Endodermal cell (in vitro differentiated cells): ENCODE data around the gene MADD. TPM values are rescaled to one million over a fixed set of nuclear protein-coding genes. Genes with fewer than 3 reads are reported as not detected.

ENCODE experiments used
- DNase-seq: peaks from one replicate; pipeline ENCODE4 v3.0.0-alpha.2; 2017
- H3K27ac ChIP-seq: 2 replicates; pipeline ENCODE4 v1.5.1; 2013; ENCODE audit warnings: mild to moderate bottlenecking, low read depth, low read length, moderate library complexity
- H3K27me3 ChIP-seq: 2 replicates; pipeline ENCODE4 v1.6.1; 2013; ENCODE audit warnings: mild to moderate bottlenecking, low read length, moderate library complexity; ENCODE audit not compliant: insufficient read depth, control insufficient read depth, poor library complexity, severe bottlenecking
- H3K36me3 ChIP-seq: 2 replicates; pipeline ENCODE4 v1.7.0; 2013; ENCODE audit warnings: mild to moderate bottlenecking, low read length, moderate library complexity; ENCODE audit not compliant: control insufficient read depth, insufficient read depth
- H3K4me1 ChIP-seq: one replicate; pipeline ENCODE4 v1.7.0; 2013; ENCODE audit warnings: low read length; ENCODE audit not compliant: control insufficient read depth, insufficient read depth
- H3K4me3 ChIP-seq: 2 replicates; pipeline ENCODE4 v1.5.1; 2013; ENCODE audit warnings: mild to moderate bottlenecking, low read length, moderate library complexity
- H3K9ac ChIP-seq: 2 replicates; pipeline ENCODE4 v1.6.1; 2013; ENCODE audit warnings: mild to moderate bottlenecking, low read length, moderate library complexity; ENCODE audit not compliant: poor library complexity, severe bottlenecking; ENCODE audit errors: extremely low read depth
- H3K9me3 ChIP-seq: 2 replicates; pipeline ENCODE4 v1.6.1; 2013; ENCODE audit warnings: mild to moderate bottlenecking, low read length, moderate library complexity; ENCODE audit not compliant: control insufficient read depth
- H3K27ac Mint-ChIP-seq: 2 replicates; pipeline ENCODE4 v1.8.0; 2020; ENCODE audit warnings: mixed read lengths
- H3K27me3 Mint-ChIP-seq: 2 replicates; pipeline ENCODE4 v1.8.0; 2021; ENCODE audit warnings: mild to moderate bottlenecking, mixed read lengths; ENCODE audit not compliant: insufficient read depth
- H3K36me3 Mint-ChIP-seq: 2 replicates; pipeline ENCODE4 v1.8.0; 2020; ENCODE audit warnings: low read depth, mixed read lengths
- H3K4me1 Mint-ChIP-seq: 2 replicates; pipeline ENCODE4 v1.8.0; 2020; ENCODE audit warnings: mixed read lengths
- H3K4me3 Mint-ChIP-seq: 2 replicates; pipeline ENCODE4 v1.8.0; 2020; ENCODE audit warnings: mild to moderate bottlenecking, moderate library complexity, mixed read lengths
- H3K9me3 Mint-ChIP-seq: 2 replicates; pipeline ENCODE4 v1.8.0; 2020; ENCODE audit warnings: mild to moderate bottlenecking, mixed read lengths
- WGBS, 2 experiments: methylation state at CpG; one replicate each; pipeline versions ENCODE4 v1.1.5 to v1.1.7; 2013; ENCODE audit warnings: missing lambda C conversion rate in 2 of 2, mixed read lengths in 1 of 2; ENCODE audit not compliant: insufficient coverage in 1 of 2, insufficient read length in 1 of 2; 5-methylcytosine and 5-hydroxymethylcytosine counted together
- total RNA-seq, 2 donors: library from RNA; stranded (reverse); fragmentation: NEBNext Ultra II Directional in 1 of 2; extraction: Animal tissue kit (Norgen Biotek cat#: 25700) in 1 of 2; gene quantifications; 2 replicates in 1 of 2; 3 replicates in 1 of 2; pipeline ENCODE4 v1.2.1, GENCODE V29; 2021
- TF ChIP-seq, protein P1 (sequence below): fragments of 200-600 bp; sonication (generic); conservative IDR thresholded peaks from 2 replicates; pipeline ENCODE4 v1.5.0; 2021; ENCODE audit warnings: antibody characterized with exemption, mild to moderate bottlenecking

MADD gene
- total RNA-seq, 2 donors from 2014 or later: 30.2 to 36.0 TPM

DNA sequence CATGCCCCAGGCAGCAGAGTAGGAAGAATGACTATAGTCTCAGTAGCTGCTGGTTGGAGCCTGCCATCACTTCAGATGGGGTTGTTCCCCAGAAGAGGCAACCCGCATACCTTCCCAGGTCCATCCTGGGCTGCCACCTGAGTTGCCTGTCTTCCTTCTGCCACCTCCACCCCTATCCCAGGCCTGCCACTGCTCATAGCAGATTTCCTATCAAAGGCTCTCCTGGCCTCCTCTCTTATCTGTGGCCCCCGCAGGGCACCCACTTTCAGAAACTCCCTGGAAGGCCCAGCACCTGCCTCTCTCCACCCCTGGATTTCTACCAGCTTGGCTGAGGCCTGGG is 12.8 kb upstream of the MADD start:
- H3K9me3 ChIP-seq: no peaks in the 10 kb centered on the region
- Mint-ChIP-seq H3K4me3 (peak overlapping the region; percentile 54), H3K9me3 (no peaks in the 10 kb centered on the region)

DNA sequence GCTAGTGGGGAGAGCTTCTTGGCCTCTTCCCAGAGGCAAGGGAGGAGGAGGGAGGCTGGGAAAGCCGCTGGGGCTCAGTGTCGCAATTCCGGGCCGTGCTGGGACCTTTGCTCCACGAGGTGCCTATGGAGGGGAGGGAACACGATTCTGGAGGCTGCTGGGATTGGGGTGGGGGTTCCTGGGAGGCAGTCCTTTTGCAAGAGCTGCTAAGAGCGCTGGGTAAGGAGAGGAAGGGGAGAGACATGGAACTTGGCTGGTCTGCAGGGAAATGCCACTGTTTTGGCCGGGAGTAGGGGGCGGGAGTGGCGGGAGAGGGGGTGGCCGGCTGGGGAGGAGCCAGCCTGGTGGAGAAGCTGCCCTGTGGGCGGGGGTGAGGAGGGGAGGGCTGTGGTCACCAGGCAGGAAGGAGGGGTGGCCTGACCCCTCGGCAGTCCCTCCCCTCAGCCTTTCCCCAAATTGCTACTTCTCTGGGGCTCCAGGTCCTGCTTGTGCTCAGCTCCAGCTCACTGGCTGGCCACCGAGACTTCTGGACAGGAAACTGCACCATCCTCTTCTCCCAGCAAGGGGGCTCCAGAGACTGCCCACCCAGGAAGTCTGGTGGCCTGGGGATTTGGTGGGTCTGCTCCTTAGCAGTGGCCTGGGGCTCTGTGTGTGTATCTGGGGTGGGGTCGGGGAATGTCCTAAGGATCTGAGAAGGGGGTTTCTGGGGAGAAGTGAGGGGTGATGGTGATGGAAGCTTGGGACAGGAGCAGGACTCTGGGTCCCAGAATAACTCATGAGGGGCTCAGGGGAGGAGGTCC is 12.2 kb upstream of the MADD start, which contains the start of gene NR1H3:
Gene NR1H3 (plus strand): TSS at position 480 of the 800 bp plus-strand sequence. CDS start 1,221 bp downstream, outside the sequence.
- Histone ChIP-seq H3K27me3 (no peaks in the 10 kb centered on the region), H3K9me3 (no peaks in the 10 kb centered on the region), H3K4me1 (no peaks in the 10 kb centered on the region), H3K27ac (peak within 1 kb of the TSS; percentile 76), H3K36me3 (no peaks in the 10 kb centered on the region), H3K4me3 (peak within 1 kb of the TSS; percentile 62), H3K9ac (peak within 1 kb of the TSS; percentile 15)
- H3K4me3 Mint-ChIP-seq: peak within 1 kb of the TSS; percentile 54
- H3K27me3 Mint-ChIP-seq: no peaks in the 10 kb centered on the region
- peaks cover 24% of the 10 kb centered on the region for H3K4me1 Mint-ChIP-seq
- H3K27ac Mint-ChIP-seq: peak within 1 kb of the TSS; percentile 94
- peak; percentile 94 for DNase-seq
- no peaks in the 10 kb centered on the region for H3K36me3 Mint-ChIP-seq
- TF ChIP-seq, protein P1, sequence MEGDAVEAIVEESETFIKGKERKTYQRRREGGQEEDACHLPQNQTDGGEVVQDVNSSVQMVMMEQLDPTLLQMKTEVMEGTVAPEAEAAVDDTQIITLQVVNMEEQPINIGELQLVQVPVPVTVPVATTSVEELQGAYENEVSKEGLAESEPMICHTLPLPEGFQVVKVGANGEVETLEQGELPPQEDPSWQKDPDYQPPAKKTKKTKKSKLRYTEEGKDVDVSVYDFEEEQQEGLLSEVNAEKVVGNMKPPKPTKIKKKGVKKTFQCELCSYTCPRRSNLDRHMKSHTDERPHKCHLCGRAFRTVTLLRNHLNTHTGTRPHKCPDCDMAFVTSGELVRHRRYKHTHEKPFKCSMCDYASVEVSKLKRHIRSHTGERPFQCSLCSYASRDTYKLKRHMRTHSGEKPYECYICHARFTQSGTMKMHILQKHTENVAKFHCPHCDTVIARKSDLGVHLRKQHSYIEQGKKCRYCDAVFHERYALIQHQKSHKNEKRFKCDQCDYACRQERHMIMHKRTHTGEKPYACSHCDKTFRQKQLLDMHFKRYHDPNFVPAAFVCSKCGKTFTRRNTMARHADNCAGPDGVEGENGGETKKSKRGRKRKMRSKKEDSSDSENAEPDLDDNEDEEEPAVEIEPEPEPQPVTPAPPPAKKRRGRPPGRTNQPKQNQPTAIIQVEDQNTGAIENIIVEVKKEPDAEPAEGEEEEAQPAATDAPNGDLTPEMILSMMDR: peak; percentile 76
- WGBS, 2 experiments: 23 to 75% methylated on average over 1 to 15 of the region's 15 CpGs
- H3K9me3 Mint-ChIP-seq: no peaks in the 10 kb centered on the region

More for the DNA sequence above, 12.8 kb upstream of the MADD start:
- no peaks in the 10 kb centered on the region for H3K36me3 ChIP-seq
- Mint-ChIP-seq H3K27ac (peak overlapping the region; percentile 94), H3K36me3 (no peaks in the 10 kb centered on the region), H3K4me1 (peaks cover 24% of the 10 kb centered on the region), H3K27me3 (no peaks in the 10 kb centered on the region)
- H3K27me3 ChIP-seq: no peaks in the 10 kb centered on the region
- TF ChIP-seq, protein P1: no peak
- peak overlapping the region; percentile 62 for H3K4me3 ChIP-seq
- WGBS, 2 experiments: 77 to 78% methylated on average over 1 to 2 of the region's 2 CpGs
- peak overlapping the region; percentile 76 for H3K27ac ChIP-seq
- no peak for DNase-seq
- H3K4me1 ChIP-seq: no peaks in the 10 kb centered on the region
- peak overlapping the region; percentile 15 for H3K9ac ChIP-seq

DNA sequence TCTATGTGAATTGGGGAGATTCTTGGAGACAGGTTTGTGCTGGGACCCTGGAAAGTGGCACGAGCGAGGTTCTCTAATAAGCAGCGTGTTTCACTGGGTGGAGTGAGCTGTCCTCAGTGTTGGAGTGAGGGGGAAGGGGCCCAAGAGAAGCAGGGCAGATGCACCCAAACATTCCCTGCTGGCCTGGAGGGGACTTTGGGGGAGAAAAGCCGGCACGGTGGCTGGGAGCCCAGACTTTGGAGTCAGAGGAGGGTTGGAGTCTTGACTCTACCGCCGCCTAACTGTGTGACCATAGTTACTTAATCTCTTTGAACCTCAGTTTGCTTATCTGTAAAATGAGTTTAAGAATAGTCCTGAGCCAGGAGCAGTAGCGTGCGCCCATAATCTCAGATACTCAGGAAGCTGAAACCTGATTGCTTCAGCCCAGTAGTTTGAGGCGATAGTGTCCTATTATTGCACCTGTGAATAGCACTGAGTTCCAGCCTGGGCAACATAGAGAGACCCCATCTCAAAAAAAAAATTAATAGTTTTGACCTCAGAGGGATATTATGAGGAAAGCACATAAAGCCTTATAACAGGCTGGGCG is 11.5 kb upstream of the MADD start:
- no peaks in the 10 kb centered on the region for H3K36me3 ChIP-seq
- no peaks in the 10 kb centered on the region for H3K9me3 ChIP-seq
- no peak overlapping the region for H3K4me3 ChIP-seq
- TF ChIP-seq, protein P1: no peak
- Mint-ChIP-seq H3K9me3 (no peaks in the 10 kb centered on the region), H3K27ac (peak overlapping the region; percentile 76), H3K27me3 (no peaks in the 10 kb centered on the region), H3K4me3 (peak overlapping the region; percentile 54), H3K36me3 (no peaks in the 10 kb centered on the region), H3K4me1 (peaks cover 20% of the 10 kb centered on the region)
- WGBS, 2 experiments: 92 to 96% methylated on average over 9 to 11 of the region's 11 CpGs
- no peak overlapping the region for H3K9ac ChIP-seq
- H3K4me1 ChIP-seq: no peaks in the 10 kb centered on the region
- no peaks in the 10 kb centered on the region for H3K27me3 ChIP-seq
- H3K27ac ChIP-seq: peak overlapping the region; percentile 12
- DNase-seq: no peak
